ENCODE measurements around the gene CIDEA.

DNA sequence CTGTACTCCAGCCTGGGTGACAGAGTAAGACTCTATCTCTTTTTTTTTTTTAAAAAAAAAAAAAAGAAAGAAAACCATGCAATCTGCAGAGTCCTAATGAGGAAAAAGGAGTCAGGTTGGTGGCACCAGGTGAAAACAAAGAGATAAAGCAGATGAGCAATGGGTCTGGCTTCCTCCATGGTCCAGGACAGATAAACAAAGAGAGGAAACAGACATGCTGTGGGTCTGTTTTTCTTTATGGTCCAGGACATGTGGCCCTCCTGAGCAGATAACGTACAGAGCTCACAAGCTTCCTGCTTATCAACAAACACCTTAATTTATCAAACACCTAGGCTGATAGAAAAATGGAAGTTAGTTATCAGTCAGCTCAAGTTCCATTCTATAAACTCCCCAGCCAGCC, 29.5 kb downstream of the CIDEA start:
- TF ChIP-seq, protein P1, sequence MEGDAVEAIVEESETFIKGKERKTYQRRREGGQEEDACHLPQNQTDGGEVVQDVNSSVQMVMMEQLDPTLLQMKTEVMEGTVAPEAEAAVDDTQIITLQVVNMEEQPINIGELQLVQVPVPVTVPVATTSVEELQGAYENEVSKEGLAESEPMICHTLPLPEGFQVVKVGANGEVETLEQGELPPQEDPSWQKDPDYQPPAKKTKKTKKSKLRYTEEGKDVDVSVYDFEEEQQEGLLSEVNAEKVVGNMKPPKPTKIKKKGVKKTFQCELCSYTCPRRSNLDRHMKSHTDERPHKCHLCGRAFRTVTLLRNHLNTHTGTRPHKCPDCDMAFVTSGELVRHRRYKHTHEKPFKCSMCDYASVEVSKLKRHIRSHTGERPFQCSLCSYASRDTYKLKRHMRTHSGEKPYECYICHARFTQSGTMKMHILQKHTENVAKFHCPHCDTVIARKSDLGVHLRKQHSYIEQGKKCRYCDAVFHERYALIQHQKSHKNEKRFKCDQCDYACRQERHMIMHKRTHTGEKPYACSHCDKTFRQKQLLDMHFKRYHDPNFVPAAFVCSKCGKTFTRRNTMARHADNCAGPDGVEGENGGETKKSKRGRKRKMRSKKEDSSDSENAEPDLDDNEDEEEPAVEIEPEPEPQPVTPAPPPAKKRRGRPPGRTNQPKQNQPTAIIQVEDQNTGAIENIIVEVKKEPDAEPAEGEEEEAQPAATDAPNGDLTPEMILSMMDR (IDR thresholded peaks at IDR 0.05), result no peak
- no peak for TF ChIP-seq ZFX (IDR thresholded peaks at IDR 0.05; ENCODE audit: borderline replicate concordance)
